ENCODE results near the gene FMN2.

DNA sequence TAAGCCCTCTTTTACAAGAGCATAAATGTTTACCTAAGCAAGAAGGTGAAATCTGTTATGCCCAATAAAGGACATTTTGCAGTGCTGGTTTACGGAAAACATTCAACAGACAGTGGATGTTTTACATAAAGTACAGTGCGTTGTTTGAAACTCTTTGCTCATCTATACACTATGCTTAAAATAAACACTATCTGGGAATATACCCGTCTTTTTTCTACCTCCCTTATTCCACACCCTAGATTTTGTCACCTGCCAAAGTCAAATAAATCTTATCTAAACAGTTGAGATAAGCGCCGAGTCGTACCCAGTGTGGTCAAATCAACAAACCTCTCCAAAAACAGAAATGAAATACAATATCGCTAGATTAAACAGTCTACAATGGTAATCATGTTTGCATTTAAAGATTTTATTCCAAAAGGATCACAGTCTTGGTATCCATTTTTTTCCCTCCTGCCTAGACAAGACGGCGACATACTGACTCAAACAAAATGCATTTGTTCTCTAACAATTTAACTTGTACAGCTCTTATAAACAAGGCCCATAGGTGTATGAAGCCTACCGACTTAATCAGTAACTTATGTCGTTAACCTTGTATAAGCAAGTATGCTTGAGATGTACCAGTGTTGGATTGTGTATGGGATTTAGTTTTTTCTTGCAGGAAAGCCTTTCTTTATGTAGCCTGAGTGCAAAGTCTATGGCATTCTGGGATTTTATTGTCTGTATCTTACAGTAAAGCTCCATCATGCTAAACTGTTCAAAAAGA, 189.1 kb downstream of the FMN2 start:
- no peak for TF ChIP-seq POLR2AphosphoS5 (IDR thresholded peaks at IDR 0.05)
- TF ChIP-seq, protein P1, sequence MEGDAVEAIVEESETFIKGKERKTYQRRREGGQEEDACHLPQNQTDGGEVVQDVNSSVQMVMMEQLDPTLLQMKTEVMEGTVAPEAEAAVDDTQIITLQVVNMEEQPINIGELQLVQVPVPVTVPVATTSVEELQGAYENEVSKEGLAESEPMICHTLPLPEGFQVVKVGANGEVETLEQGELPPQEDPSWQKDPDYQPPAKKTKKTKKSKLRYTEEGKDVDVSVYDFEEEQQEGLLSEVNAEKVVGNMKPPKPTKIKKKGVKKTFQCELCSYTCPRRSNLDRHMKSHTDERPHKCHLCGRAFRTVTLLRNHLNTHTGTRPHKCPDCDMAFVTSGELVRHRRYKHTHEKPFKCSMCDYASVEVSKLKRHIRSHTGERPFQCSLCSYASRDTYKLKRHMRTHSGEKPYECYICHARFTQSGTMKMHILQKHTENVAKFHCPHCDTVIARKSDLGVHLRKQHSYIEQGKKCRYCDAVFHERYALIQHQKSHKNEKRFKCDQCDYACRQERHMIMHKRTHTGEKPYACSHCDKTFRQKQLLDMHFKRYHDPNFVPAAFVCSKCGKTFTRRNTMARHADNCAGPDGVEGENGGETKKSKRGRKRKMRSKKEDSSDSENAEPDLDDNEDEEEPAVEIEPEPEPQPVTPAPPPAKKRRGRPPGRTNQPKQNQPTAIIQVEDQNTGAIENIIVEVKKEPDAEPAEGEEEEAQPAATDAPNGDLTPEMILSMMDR (IDR thresholded peaks at IDR 0.05) = no peak
- no peak for TF ChIP-seq POLR2A (IDR thresholded peaks at IDR 0.05)
